ENCODE results near the gene CYSRT1.

The CYSRT1 gene

DNA sequence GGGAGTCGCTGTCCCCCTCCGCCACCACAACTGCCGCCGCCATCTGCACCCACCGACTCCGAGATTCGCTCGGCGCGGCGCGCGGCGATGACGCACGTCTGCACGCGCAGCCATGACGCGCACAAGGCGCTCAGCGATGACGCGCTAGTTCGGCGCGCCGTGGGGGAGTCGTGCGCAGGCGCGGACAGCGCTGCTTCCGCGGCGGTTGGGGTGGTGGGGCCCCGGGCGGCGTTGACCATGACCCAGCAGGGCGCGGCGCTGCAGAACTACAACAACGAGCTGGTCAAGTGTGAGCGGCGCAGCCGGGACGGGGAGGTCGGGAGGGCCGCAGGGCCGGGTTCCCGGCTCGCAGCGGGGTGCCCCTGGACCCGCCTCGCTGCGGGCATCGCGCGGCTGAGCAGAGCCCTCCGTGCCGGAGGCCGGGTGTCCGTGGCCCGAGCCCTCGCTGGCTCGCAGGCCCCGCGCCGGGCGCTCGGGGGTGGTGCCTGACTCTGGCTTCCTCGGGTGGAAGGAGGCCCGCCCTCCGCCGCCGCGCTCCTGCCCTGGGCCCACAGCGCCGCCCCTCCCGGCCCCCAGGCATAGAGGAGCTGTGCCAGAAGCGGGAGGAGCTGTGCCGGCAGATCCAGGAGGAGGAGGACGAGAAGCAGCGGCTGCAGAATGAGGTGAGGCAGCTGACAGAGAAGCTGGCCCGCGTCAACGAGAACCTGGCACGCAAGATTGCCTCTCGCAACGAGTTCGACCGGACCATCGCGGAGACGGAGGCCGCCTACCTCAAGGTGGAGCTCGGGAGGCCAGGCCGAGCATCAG lies 36.3 kb upstream of the CYSRT1 start, which contains the start of the genes ANAPC2 and SSNA1:
Gene ANAPC2, minus strand, starts transcription at position 71 of the 807 bp plus-strand sequence. Its CDS starts 28 bp downstream, at position 43.
Gene SSNA1, plus strand, starts transcription at position 187 of the 807 bp plus-strand sequence. Its CDS starts 51 bp downstream, at position 238.
- DNase-seq, result peak; percentile 85 to 97 (median 93)
- intact Hi-C loops (cut with DNase I), result loop anchor here (5.0 to 10.0 kb wide), 2 partner anchors 39 to 64 kb away; partner anchors contain the start of genes CYSRT1 and RNF224

DNA sequence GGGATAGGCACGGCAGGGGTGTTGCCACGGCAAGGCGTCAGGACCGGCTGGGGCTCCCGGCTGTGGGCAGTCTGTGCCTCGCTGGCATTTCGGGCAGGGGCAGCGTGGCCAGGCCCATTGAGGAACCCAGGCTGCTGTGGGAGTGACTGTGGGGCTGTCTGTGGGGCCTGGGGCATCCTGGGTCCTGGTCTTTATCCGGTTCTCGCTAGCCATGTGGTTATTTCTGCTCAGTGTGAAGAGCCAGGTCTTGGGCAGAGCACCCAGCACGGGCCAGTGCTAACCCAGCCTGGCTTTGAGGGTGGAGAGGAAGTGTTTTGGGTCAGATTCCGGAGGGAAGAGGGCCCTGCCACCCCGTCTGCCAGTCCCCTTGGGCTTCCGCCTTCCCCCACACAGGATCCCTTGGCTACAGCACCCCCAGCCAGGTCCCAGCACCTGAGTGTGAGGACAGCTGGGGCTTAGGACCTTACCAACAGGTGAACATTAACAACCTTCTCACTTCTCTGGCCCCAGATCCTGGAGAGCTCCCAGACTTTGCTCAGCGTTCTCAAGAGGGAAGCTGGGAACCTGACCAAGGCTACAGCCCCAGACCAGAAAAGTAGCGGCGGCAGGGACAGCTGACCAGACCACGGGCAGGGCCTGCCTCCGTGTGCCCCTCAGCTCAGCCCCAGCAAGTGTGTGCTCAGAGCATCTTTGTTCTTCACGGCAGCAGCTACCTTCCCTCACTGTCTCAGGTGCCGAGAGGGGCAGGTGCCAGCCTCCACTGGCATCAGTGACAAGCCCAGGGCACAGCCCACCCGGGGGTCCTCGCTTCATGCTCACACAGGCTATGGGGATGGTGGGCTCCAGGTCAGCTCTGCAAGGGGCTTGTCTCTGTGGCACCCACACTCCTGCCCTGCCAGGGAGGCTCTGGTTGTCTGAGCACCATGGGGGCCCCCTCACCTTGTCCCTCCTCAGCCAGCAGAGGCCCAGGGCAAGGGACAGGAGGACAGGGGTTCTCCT lies 35.4 kb upstream of the CYSRT1 start:
- DNase-seq, result no peak
- intact Hi-C loops (cut with DNase I), result loop anchor here (5.0 to 10.0 kb wide), 2 partner anchors 38 to 65 kb away; partner anchors contain the start of genes CYSRT1 and RNF224

DNA sequence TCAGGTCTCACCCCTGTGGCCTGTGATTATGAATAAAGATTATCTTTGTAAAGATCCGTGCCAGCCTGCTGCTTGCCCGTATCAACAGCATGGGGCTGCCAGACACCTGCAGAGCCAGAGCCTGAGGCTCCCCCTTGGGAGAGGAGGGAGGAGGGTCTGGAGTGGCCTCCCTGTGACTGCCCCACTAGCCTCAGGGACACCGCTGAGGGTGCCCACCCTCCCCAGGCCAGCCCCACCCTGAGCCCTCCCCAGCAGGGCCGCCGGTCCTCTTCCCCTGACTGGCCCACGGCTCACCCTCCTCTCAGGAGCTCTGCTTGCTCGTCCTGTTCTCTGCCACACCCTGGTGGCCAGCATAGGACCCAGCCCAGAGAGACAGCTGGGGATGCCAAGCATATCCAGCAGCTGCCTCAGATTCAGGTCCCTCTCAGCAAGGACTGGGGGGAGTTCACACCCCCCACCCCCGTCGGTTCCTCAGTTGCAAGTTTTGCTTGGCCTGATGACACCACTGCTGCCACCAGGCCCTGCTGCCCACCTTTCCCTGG lies 34.6 kb upstream of the CYSRT1 start:
- no peak for DNase-seq
- intact Hi-C loops (cut with DNase I), result no loop called here

DNA sequence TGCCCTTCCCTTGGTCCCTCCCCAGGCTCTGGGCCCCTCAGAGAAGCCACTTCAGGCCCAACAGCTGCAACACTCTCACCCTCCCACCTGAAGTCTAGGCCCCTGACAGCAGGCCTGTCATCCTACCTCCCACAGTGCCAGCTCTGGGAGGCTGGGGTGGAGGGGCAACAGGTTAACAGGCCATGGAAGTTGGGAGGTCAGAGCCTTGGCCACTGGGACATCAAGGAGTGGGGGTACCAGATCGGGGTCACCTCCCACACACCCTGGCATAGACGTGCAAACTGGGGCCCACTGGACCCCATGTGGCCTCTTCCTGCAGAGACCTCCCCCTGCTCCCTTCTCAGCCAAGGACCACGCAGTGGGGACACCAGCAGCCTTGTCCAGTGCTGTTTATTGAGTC lies 33.7 kb upstream of the CYSRT1 start:
- intact Hi-C loops (cut with DNase I), result no loop called here
- no peak for DNase-seq

DNA sequence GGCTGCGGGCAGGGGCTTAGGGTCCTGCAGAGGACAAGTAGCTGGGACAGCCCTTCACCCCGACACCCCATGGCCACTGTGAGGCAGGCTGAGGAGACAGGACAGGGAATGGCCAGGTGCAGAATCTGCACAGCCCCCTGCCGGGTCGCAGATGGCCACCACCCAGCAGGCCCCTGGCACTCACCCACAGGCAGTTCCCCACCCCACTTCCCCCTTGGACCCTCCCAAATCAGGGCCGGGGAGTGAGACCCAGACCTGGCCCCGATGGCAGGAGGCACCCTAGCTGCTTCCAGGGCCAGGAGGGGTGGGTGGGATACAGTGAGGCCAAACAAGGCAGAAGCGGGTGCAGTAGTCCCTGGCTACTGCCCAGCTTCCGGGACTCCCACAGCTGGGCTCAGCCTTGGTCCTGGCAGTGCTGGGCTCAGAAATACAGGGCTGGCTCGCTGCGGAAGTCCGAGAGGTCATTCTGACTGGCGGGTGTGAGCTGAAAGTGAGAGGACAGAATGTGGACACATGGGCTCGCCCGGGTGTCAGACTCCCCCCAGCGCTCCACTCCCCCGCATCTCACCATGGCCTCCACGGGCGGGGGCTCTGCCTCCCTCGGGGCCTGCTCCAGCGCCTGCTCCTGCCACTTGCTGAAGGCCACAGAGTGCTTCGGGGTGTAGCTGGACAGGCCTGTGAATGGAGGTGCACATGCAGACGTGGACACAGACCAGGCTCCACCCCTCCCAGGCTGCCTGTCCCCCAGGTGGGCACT lies 33.1 kb upstream of the CYSRT1 start:
- peak; percentile 41 to 92 (median 78) for DNase-seq
- intact Hi-C loops (cut with DNase I), result no loop called here

DNA sequence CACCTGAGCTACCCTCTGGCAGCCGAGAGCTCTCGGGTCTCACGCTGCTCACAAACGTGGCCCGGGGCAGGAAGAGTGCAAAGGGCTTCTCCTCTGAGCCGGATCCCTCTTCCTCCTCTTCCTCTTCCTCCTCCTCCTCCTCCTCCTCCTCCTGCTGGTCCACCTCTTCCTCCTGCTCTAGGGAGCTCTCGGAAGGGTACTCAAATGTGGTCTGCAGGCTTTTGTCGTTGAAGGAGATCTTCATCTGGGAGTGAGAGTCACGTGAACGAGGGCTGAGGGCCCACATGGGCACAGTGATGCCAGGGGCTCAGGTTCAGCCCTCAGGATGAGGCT lies 32.6 kb upstream of the CYSRT1 start:
- intact Hi-C loops (cut with DNase I), result no loop called here

DNA sequence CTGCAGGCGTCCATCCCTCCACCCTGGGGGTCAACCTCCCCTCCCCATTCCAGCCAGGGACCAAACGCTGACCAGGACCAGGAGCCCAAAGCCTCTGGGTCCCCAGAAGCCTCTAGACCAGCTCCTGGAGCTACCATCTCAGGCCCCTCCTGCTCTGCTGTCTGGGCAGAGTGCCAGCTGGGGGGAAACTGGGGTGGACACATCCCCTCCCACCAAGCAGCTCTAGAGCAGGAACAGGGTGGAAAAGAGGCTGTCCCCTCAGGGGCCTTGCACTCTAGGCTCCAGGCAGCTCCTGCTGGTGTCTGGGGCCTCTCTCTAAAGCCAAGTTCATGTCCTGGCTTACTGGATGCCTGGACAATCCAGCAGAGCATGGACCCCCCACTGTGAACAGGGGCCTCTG lies 32.1 kb upstream of the CYSRT1 start:
- intact Hi-C loops (cut with DNase I), result no loop called here
- DNase-seq, result peak in 1 of 42 donors; percentile 49

More for the DNA sequence above, 32.6 kb upstream of the CYSRT1 start:
- no peak for DNase-seq

DNA sequence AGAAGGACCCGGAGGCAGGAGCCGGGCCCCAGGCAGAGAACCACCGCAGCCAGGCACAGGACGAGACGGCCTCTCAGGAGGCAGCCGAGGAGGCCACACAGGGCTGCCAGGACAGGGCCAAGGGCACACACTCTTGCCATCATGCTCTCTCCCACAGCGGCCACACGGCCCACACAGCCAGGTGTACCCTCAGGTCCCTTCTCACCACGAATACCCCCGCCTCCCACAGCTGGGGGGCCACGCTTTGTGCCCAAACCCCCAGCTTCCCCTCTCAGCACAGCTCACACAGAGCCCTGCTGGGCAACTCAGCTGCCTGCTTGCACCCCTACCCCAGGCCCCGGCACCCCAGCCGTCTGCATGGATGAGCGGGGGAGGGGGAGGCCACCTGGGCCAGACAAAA lies 31.2 kb upstream of the CYSRT1 start:
- intact Hi-C loops (cut with DNase I), result no loop called here
- DNase-seq, result peak in 1 of 42 donors; percentile 27

DNA sequence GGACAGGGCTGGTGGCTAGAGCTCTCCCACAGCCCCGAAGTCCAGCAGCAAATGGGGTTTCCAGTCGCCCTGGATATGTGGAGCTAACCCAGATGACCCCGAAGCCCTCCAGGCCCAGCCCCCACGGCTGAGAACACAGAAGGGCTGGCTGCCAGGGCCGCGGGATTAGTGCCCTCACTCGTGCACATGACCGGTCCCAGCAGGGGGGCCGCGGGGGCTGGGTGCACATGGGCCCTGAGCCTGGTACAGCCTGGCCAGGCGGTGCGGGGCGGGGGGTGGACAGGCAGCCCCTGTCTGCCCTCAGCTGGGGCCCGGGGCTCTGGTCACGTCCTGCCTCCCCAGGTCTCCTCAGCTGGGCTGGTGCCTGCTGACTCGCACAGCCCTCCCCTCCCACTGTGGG lies 30.6 kb upstream of the CYSRT1 start:
- peak; percentile 87 to 99 (median 95) for DNase-seq
- intact Hi-C loops (cut with DNase I), result no loop called here

DNA sequence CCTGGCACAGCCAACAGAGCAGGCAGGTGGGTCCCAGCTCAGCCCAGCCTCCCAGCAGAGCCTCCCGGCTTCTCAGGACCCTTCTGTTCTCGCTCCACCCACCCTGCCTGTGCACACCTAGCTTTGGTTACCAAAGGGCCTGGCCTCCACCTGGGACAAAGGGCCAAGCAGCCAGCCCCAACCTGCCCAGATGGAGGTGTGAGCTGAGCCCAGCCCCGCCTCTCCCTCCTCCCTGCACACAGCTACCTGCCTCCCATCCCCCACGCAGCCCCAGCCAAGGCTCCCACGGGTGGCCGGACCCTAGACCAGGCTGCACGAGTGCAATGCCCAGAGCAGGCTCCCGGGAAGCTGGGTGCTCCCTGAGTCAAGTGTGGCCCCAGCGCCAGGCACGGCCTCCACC lies 30.1 kb upstream of the CYSRT1 start:
- DNase-seq, result peak in 2 of 42 donors; percentile 50 to 60
- intact Hi-C loops (cut with DNase I), result no loop called here

DNA sequence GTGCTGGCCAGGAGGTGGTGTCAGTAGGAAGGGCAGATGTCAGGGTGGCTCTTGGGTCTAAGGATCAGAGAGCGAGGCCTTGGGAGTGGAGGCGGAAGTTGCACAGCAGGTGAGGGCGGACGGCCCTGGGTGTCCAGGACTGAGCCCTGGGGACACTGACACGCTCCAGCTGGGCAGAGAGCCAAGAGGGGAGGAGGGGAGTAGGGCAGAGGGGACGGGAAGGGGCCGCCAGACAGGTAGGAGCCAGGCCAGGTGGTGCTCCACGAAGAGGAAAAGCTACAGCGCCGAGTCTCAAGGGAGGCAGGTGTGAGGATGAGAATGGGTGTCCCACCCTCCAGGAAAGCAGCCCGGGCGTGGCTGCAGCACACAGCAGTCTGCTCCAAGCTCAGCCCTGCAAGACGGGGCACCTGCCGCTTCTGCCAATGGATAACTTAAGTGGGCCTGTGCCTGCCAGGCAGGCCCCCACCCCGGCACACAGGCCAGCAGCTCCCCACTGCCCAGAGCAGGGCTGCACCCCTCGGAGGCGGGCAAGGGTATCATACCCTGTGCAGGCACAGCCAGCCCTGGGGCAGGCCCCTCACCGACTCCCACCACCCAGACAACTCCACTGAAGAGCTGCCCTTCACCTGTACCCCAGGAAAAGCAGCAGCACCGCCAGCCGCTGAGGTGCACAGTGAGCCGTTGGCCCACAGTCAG lies 29.3 kb upstream of the CYSRT1 start:
- DNase-seq, result peak in 3 of 42 donors; percentile 53 to 66 (median 63)
- intact Hi-C loops (cut with DNase I), result no loop called here

DNA sequence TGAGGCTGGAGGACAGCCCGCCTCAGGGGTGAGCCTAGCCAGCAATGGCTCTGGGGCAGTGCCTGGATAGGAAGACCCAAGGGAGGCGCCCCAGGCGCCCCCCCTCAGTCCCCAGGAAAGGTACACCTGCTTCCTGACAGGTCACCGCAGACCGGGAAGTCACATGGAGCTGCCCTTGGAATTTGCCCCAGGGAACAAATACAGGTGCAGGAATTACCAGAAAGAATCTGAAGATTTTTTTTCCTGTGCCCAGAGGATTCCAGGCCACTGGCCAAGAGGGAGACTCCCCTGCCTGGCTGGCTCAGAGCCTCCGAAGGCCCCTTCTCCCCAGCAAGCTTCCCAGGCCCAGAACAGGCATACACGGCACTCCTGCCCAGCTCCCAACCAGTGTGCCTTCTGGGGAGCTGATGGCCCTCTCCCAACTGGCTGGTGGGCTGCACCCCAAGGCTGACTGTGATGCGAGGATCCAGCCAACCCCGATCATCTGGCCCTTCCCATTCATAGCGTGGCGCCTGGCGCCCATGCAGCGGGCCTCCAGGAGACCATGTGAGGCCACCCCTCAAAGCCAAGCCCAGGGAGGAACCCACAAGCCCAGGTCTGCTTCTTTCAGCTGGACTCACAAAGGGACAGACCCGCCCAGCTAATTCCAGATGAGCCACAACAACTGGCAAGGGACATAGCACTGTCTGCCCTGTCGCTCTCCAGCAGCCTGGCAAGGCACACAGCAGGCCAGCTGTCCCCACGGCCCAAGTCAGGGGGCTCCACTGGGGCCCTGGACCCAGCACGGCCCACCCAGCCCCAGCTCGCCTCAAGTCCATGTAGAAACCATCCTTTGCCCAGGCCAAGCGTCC lies 26.7 kb upstream of the CYSRT1 start:
- DNase-seq, result peak in 3 of 42 donors; percentile 35 to 73 (median 53)
- intact Hi-C loops (cut with DNase I), result no loop called here

DNA sequence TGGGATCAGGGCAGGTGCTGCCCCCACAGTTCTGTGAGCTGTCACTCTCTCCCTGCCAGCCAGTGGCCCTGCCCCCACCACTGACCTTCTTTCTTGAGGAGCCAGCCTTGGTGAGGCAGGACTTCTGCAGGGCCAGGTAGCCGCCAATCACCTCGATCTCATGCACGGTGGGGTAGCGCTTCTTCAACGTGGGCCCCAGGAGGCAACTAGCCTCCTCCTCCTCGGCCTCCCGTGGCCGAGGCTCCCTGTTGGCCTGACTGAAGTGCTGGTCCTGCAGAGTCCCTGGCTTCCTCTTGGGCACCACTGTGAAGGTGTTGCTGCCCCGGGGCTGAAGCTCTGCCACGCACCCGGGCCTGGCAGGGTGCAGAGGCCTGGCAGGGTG lies 26.1 kb upstream of the CYSRT1 start:
- DNase-seq, result peak in 3 of 42 donors; percentile 40 to 64 (median 46)
- intact Hi-C loops (cut with DNase I), result no loop called here

DNA sequence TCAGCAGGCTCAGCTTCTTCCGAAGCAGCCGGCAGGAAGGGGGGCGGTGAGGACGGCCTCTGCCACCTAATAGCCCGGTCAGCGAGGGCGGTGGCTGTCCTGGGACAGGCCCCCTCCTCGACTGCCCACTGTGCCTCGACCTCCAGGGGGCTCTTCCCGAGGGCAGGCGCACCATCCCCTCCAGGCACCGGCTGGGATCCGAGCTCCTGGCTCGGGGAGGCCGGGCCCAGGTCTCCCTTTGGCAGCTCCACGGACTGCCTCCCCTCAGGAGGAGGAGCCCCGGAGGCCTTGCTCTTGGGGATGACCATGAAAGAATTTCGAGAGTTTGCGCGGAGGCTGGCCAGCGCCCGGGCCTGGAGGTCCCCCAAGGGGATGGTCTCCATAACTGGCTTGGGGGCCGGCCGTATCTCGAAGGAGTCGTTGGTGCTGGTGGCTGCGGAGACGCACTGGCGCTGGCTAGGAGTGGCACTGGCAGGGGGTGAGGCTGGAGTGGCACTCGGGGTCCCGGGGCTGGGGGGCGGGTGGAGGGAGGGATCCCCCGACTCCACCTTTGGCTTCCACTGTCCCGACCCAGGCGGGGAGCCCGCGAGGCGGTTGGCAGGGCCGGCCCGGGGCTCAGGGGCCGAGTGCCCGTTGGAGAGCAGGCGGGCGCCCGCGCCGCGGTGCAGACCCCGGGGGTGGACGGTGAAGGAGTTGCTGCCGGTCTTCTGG lies 25.4 kb upstream of the CYSRT1 start:
- intact Hi-C loops (cut with DNase I), result no loop called here
- peak in 2 of 42 donors; percentile 33 to 43 for DNase-seq

DNA sequence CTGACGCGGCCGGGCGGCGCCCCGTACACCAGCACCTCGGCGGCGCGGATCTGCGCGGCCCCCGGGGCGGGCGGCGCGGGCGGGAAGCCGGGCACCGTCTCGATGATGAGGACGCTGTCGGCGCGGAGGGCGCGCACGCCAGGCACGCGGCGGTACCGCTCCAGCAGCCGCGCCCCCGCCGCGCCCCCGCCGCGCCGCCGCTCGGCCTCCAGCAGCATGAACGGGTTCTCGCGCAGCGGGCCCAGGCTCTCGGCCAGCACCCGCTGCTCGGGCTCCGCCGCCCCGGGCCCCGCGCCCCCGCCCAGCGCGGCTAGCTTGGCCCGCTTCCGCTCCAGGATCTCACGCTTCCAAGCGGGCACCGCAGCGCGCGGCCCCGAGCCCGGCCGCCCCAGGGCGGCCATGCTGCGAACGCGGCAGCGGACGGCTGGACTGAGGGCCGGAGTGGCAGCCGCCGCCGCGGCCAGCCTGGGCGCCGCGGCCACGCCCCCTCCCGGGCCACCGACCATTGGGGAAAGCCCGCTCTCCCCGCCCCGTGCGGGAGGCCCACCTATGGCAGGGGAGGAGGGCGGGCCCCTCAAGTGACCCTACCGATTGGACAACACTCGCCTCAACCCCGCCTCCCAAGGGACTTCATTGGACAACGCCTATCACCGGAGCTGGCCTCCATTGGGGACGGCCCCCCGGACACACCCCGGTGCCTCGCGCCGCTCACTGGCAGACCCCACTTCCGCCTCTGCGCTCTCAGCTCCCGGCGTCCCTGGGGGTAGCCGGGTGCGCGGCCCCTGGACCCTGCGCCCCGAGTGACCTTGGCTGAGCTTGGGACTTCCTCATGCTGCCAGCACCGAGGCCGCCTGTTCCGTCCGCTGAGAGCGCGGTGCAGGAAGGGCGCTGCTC lies 24.4 kb upstream of the CYSRT1 start, which contains the start of gene TPRN:
Gene TPRN, minus strand, starts transcription at position 431 of the 894 bp plus-strand sequence. Its CDS starts 30 bp downstream, at position 401.
- DNase-seq, result peak; percentile 96 to 100 (median 99)
- intact Hi-C loops (cut with DNase I), result no loop called here
